ENCODE results near the gene TTLL12.

Gene TTLL12

GRCh38 chr22:43198126-43198525 is 11.2 kb upstream of the TTLL12 start:
- no peak for DNase-seq

GRCh38 chr22:43197271-43197941 is 10.5 kb upstream of the TTLL12 start:
- no peak for DNase-seq

GRCh38 chr22:43191831-43192230 is 4.9 kb upstream of the TTLL12 start:
- no peak for DNase-seq

GRCh38 chr22:43188829-43189545 is 2.1 kb upstream of the TTLL12 start:
- no peak for DNase-seq

GRCh38 chr22:43187171-43188099 is 501 bp upstream of the TTLL12 start:
- peak; percentile 97 for DNase-seq

- no peak for DNase-seq
Measured at GRCh38 chr22:43185860-43186261, 1.1 kb downstream of the TTLL12 start.

- no peak for DNase-seq
Measured at GRCh38 chr22:43183496-43184277, 3.2 kb downstream of the TTLL12 start.

- no peak for DNase-seq
Measured at GRCh38 chr22:43182726-43183125, 4.2 kb downstream of the TTLL12 start.

GRCh38 chr22:43182118-43182517 is 4.8 kb downstream of the TTLL12 start:
- DNase-seq = no peak

GRCh38 chr22:43181321-43182076 is 5.4 kb downstream of the TTLL12 start:
- DNase-seq = no peak

- no peak for DNase-seq
Measured at GRCh38 chr22:43180670-43181069, 6.3 kb downstream of the TTLL12 start.

GRCh38 chr22:43179911-43180195 is 7.1 kb downstream of the TTLL12 start:
- no peak for DNase-seq

GRCh38 chr22:43179146-43179910 is 7.6 kb downstream of the TTLL12 start:
- DNase-seq = no peak

GRCh38 chr22:43177479-43177878 is 9.5 kb downstream of the TTLL12 start:
- no peak for DNase-seq

- no peak for DNase-seq
Measured at GRCh38 chr22:43176090-43176489, 10.8 kb downstream of the TTLL12 start.

- no peak for DNase-seq
Measured at GRCh38 chr22:43174941-43175531, 11.9 kb downstream of the TTLL12 start.

- no peak for DNase-seq
Measured at GRCh38 chr22:43173976-43174720, 12.8 kb downstream of the TTLL12 start.

GRCh38 chr22:43173566-43173965 is 13.4 kb downstream of the TTLL12 start:
- no peak for DNase-seq

GRCh38 chr22:43172191-43172590 is 14.7 kb downstream of the TTLL12 start:
- no peak for DNase-seq

GRCh38 chr22:43171607-43172006 is 15.3 kb downstream of the TTLL12 start:
- DNase-seq = no peak

Data from islet precursor cell (in vitro differentiated cells).